ENCODE results near the gene FRMPD1.

GRCh38 chr9:37710046-37710445 is 59.3 kb downstream of the FRMPD1 start:
- TF ChIP-seq POLR2A (IDR thresholded peaks at IDR 0.05), result no peak
- no peak for TF ChIP-seq CTCF (IDR thresholded peaks at IDR 0.05)
